ENCODE results near the gene SASH1.

DNA sequence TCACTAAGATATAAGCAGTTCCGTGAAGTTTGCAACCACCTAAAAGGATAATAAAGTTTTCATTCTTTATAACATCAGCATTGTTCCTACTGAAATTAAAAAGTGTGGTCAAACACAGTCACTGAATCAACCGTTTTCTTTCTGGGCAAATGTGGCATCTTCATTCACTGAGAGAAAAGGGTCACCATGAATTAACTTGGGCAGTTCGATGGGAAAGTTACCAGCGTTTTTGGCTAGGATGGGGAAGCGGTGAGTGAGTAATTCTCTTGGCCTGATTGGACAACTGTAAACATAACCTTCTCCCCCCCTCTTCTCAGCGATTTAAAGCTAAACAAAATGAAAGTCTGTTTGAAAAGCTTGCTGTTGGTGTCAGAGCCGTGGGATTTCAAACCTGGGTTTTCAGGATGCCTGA is 181.8 kb downstream of the SASH1 start:
- TF ChIP-seq, protein P1, sequence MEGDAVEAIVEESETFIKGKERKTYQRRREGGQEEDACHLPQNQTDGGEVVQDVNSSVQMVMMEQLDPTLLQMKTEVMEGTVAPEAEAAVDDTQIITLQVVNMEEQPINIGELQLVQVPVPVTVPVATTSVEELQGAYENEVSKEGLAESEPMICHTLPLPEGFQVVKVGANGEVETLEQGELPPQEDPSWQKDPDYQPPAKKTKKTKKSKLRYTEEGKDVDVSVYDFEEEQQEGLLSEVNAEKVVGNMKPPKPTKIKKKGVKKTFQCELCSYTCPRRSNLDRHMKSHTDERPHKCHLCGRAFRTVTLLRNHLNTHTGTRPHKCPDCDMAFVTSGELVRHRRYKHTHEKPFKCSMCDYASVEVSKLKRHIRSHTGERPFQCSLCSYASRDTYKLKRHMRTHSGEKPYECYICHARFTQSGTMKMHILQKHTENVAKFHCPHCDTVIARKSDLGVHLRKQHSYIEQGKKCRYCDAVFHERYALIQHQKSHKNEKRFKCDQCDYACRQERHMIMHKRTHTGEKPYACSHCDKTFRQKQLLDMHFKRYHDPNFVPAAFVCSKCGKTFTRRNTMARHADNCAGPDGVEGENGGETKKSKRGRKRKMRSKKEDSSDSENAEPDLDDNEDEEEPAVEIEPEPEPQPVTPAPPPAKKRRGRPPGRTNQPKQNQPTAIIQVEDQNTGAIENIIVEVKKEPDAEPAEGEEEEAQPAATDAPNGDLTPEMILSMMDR (IDR thresholded peaks at IDR 0.05) = no peak
- no peak for TF ChIP-seq POLR2A (IDR thresholded peaks at IDR 0.05)

All from heart left ventricle (tissue), 13 donors.